HepG2 (cell line): Measurements from ENCODE around the gene CDCA4. TPM values are rescaled to one million over a fixed set of nuclear protein-coding genes. Genes with fewer than 3 reads are reported as not detected.

Experiments used
- FOXJ3 ChIP-seq: sonication (generic); formaldehyde crosslinking; IDR thresholded peaks from 2 replicates; pipeline ENCODE4 v1.4.0; 2020; ENCODE audit warnings: missing genetic modification reagents, mild to moderate bottlenecking, borderline replicate concordance
- HOXD1 ChIP-seq: sonication (generic); formaldehyde crosslinking; IDR thresholded peaks from 2 replicates; pipeline ENCODE4 v1.5.0; 2020; ENCODE audit warnings: missing genetic modification reagents
- ZBTB49 ChIP-seq: sonication (generic); formaldehyde crosslinking; IDR thresholded peaks from 2 replicates; pipeline ENCODE4 v1.4.0; 2020; ENCODE audit warnings: missing genetic modification reagents, borderline replicate concordance
- ZNF136 ChIP-seq: sonication (generic); formaldehyde crosslinking; IDR thresholded peaks from 2 replicates; pipeline ENCODE4 v1.8.1; 2022; ENCODE audit warnings: low read depth, mild to moderate bottlenecking, moderate library complexity, missing genetic modification reagents
- ZNF3 ChIP-seq: IDR thresholded peaks from 2 replicates; pipeline ENCODE4 v1.7.0; 2017; ENCODE audit warnings: inconsistent platforms
- ZNF407 ChIP-seq: sonication (generic); formaldehyde crosslinking; IDR thresholded peaks from one replicate; pipeline ENCODE4 v1.5.1; 2020; ENCODE audit warnings: mild to moderate bottlenecking, missing genetic modification reagents; ENCODE audit errors: not compliant biosample characterization
- polyA plus RNA-seq, 8 experiments: library from polyadenylated mRNA; depleted of rRNA in 3 of 8; stranded (reverse) in 7 of 8; unstranded in 1 of 8; fragments of >200 nt; fragmentation: Illumina TruSeq in 4 of 8; extraction: Trizol in 4 of 8; gene quantifications; 2 replicates each; pipeline versions ENCODE4 v1.2.1 to v1.2.3, GENCODE V29; 2011 to 2016; ENCODE audit warnings: low read depth in 4 of 8, missing spikeins in 1 of 8, mixed read lengths in 1 of 8; ENCODE audit not compliant: insufficient read depth in 1 of 8
- total RNA-seq, 5 experiments: library from RNA; depleted of rRNA; stranded (reverse); fragments of >200 nt; fragmentation: Illumina TruSeq; extraction: Trizol; gene quantifications; 2 replicates each; pipeline ENCODE4 v1.2.3, GENCODE V29; 2016; ENCODE audit warnings: low read depth in 1 of 5
- TF ChIP-seq, protein P1 (sequence below): fragments of 450-650 bp; IDR thresholded peaks from 2 replicates; pipeline ENCODE4 v1.6.1; 2016
- TF ChIP-seq, protein P2 (sequence below): sonication (generic); formaldehyde crosslinking; IDR thresholded peaks from 2 replicates; pipeline ENCODE4 v1.5.0; 2020; ENCODE audit warnings: missing genetic modification reagents, mild to moderate bottlenecking, borderline replicate concordance

CDCA4 gene
- total and polyA plus RNA-seq, 2 of the 13 experiments (the other 11 are each of a cell fraction or from before 2014, with no cell fraction given) = 19.7 to 43.1 TPM

DNA sequence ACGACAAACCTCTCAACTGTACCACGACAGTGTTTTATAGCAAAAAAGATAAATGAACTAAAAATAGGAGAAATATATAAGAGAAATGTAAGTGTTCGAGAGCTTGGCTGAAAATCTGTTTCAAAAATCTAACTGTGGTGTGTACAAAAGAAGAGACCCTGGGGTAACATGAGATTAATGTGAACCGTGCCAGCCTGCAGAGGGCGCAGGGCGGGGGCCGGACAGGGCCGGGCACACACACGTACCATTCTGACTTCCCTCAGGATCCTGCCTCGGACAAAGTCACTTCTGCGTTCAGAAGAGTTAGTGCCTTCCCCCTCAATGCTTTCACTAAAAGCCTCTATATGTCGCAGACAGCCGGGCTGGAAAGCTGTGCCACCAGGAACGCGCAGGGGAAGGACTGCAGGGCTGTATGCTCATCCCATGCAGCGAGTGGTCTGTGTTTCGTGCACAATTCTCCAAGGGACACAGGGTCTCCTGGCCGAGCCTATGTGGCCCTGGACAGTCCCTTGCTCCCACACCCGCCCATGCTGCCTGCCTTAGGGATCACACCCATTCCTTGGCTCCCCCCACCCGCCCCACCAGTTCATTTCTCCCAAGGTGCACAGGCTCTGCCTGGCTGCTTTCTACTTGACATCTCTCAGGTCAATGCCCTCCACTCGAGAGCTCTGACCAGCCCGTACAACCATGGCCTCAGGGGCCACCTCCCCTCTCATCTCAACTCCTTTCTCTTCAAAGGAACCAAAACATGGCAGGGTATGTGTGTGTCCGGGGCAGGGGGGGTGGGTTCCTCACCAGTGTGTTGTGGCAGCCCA lies 8.5 kb downstream of the CDCA4 start (continued):
- no peak for TF ChIP-seq ZNF407 (CRISPR knock-in tag)
- TF ChIP-seq, protein P1, sequence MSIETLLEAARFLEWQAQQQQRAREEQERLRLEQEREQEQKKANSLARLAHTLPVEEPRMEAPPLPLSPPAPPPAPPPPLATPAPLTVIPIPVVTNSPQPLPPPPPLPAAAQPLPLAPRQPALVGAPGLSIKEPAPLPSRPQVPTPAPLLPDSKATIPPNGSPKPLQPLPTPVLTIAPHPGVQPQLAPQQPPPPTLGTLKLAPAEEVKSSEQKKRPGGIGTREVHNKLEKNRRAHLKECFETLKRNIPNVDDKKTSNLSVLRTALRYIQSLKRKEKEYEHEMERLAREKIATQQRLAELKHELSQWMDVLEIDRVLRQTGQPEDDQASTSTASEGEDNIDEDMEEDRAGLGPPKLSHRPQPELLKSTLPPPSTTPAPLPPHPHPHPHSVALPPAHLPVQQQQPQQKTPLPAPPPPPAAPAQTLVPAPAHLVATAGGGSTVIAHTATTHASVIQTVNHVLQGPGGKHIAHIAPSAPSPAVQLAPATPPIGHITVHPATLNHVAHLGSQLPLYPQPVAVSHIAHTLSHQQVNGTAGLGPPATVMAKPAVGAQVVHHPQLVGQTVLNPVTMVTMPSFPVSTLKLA = no peak
- no peak for TF ChIP-seq ZNF136 (CRISPR knock-in tag)
- TF ChIP-seq ZBTB49 (CRISPR knock-in tag) = no peak
- no peak for TF ChIP-seq HOXD1 (CRISPR knock-in tag)
- no peak for TF ChIP-seq ZNF3 (CRISPR knock-in tag)
- TF ChIP-seq, protein P2, sequence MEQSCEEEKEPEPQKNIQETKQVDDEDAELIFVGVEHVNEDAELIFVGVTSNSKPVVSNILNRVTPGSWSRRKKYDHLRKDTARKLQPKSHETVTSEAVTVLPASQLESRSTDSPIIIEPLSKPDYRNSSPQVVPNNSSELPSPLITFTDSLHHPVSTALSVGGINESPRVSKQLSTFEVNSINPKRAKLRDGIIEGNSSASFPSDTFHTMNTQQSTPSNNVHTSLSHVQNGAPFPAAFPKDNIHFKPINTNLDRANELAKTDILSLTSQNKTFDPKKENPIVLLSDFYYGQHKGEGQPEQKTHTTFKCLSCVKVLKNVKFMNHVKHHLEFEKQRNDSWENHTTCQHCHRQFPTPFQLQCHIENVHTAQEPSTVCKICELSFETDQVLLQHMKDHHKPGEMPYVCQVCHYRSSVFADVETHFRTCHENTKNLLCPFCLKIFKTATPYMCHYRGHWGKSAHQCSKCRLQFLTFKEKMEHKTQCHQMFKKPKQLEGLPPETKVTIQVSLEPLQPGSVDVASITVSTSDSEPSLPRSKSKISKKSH (CRISPR knock-in tag) = no peak
- TF ChIP-seq FOXJ3 = no peak
- TF ChIP-seq, all 625 proteins: peak for 0
